Liver (tissue), 9 donors: Measurements from ENCODE around the gene ZNF213. TPM values are rescaled to one million over a fixed set of nuclear protein-coding genes. Genes with fewer than 3 reads are reported as not detected.

Source experiments
- DNase-seq: peaks from one replicate; pipeline ENCODE4 v3.0.0-alpha.2; 2017; ENCODE audit warnings: low spot score
- H3K27ac ChIP-seq, 2 donors: one replicate each; pipeline ENCODE4 v1.7.0; 2013; ENCODE audit warnings: inconsistent platforms in 2 of 2, low read length in 2 of 2, control low read depth in 1 of 2, low read depth in 1 of 2, mild to moderate bottlenecking in 1 of 2
- H3K27me3 ChIP-seq, 4 donors: one replicate each; pipeline versions ENCODE4 v1.6.1 to v1.7.0; 2013; ENCODE audit warnings: low read length in 3 of 4, inconsistent platforms in 1 of 4, mild to moderate bottlenecking in 1 of 4, moderate library complexity in 1 of 4; ENCODE audit not compliant: control insufficient read depth in 4 of 4, insufficient read depth in 4 of 4
- H3K36me3 ChIP-seq, 4 donors: one replicate each; pipeline versions ENCODE4 v1.6.1 to v1.7.0; 2013; ENCODE audit warnings: low read length in 3 of 4, mild to moderate bottlenecking in 3 of 4, low read depth in 1 of 4, moderate library complexity in 1 of 4; ENCODE audit not compliant: control insufficient read depth in 4 of 4, insufficient read depth in 3 of 4
- H3K4me1 ChIP-seq, 4 donors: one replicate each; pipeline versions ENCODE4 v1.6.1 to v1.7.0; 2013; ENCODE audit warnings: low read length in 3 of 4, mild to moderate bottlenecking in 3 of 4, moderate library complexity in 1 of 4; ENCODE audit not compliant: control insufficient read depth in 4 of 4, insufficient read depth in 4 of 4
- H3K4me3 ChIP-seq, 3 donors: one replicate each; pipeline versions ENCODE4 v1.6.1 to v1.7.0; 2013; ENCODE audit warnings: low read length in 3 of 3, control low read depth in 1 of 3, low read depth in 1 of 3, mild to moderate bottlenecking in 1 of 3
- H3K9ac ChIP-seq, 2 donors: one replicate each; pipeline ENCODE4 v1.7.0; 2013; ENCODE audit warnings: low read length in 2 of 2, mild to moderate bottlenecking in 2 of 2, moderate library complexity in 2 of 2, control low read depth in 1 of 2, low read depth in 1 of 2
- H3K9me3 ChIP-seq, 4 donors: one replicate each; pipeline versions ENCODE4 v1.6.1 to v1.7.0; 2013; ENCODE audit warnings: low read length in 3 of 4; ENCODE audit not compliant: control insufficient read depth in 4 of 4
- CTCF ChIP-seq: fragments of 150-350 bp; IDR thresholded peaks from 2 replicates; pipeline ENCODE4 v1.5.1; 2017; ENCODE audit warnings: improper control_type of control experiment, low read depth, low read length; ENCODE audit not compliant: missing input control
- FOXA1 ChIP-seq: IDR thresholded peaks from 2 replicates; pipeline ENCODE4 v1.6.1; 2016; ENCODE audit warnings: antibody characterized with exemption
- FOXA2 ChIP-seq: IDR thresholded peaks from 2 replicates; pipeline ENCODE4 v1.6.1; 2016; ENCODE audit warnings: antibody characterized with exemption
- GABPA ChIP-seq, 2 donors: IDR thresholded peaks in 1 of 2; conservative IDR thresholded peaks in 1 of 2; 2 replicates each; pipeline ENCODE4 v1.6.1; 2016; ENCODE audit warnings: antibody characterized with exemption in 2 of 2, mild to moderate bottlenecking in 1 of 2, moderate library complexity in 1 of 2
- HNF4A ChIP-seq, 2 donors: conservative IDR thresholded peaks; 2 replicates each; pipeline ENCODE4 v1.6.1; 2016; ENCODE audit warnings: antibody characterized with exemption in 2 of 2, mild to moderate bottlenecking in 2 of 2
- HNF4G ChIP-seq: IDR thresholded peaks from 2 replicates; pipeline ENCODE4 v1.6.1; 2016; ENCODE audit warnings: antibody characterized with exemption
- JUND ChIP-seq, 2 donors: IDR thresholded peaks; 2 replicates each; pipeline ENCODE4 v1.6.1; 2016; ENCODE audit warnings: antibody characterized with exemption in 2 of 2
- MAX ChIP-seq: IDR thresholded peaks from 2 replicates; pipeline ENCODE4 v1.6.1; 2016; ENCODE audit warnings: antibody characterized with exemption
- NR2F2 ChIP-seq: IDR thresholded peaks from 2 replicates; pipeline ENCODE4 v1.6.1; 2016; ENCODE audit warnings: antibody characterized with exemption
- RAD21 ChIP-seq, 2 donors: IDR thresholded peaks; 2 replicates each; pipeline ENCODE4 v1.6.1; 2016; ENCODE audit warnings: antibody characterized with exemption in 2 of 2, mild to moderate bottlenecking in 2 of 2
- REST ChIP-seq: IDR thresholded peaks from 2 replicates; pipeline ENCODE4 v1.6.1; 2016; ENCODE audit warnings: antibody characterized with exemption, mild to moderate bottlenecking
- RXRA ChIP-seq, 2 donors: IDR thresholded peaks; 2 replicates each; pipeline ENCODE4 v1.6.1; 2017 to 2018; ENCODE audit warnings: antibody characterized with exemption in 2 of 2, mild to moderate bottlenecking in 1 of 2
- SP1 ChIP-seq: IDR thresholded peaks from 2 replicates; pipeline ENCODE4 v1.6.1; 2018; ENCODE audit warnings: antibody characterized with exemption, mild to moderate bottlenecking
- YY1 ChIP-seq: IDR thresholded peaks from 2 replicates; pipeline ENCODE4 v1.6.1; 2016; ENCODE audit warnings: antibody characterized with exemption, mild to moderate bottlenecking
- ZBTB33 ChIP-seq: IDR thresholded peaks from 2 replicates; pipeline ENCODE4 v1.6.1; 2016; ENCODE audit warnings: antibody characterized with exemption
- WGBS: extraction: QIAGEN DNeasy Blood & Tissue Kit; methylation state at CpG from one replicate; pipeline ENCODE4 v1.1.7; 2013; 5-methylcytosine and 5-hydroxymethylcytosine counted together
- polyA plus RNA-seq, 2 donors: library from polyadenylated mRNA; stranded (reverse) in 1 of 2; unstranded in 1 of 2; fragments of 200-250 nt in 1 of 2; fragments of >200 nt in 1 of 2; fragmentation: Nextera tagmentation in 1 of 2; extraction: Ambion mirVana in 1 of 2; gene quantifications; one replicate each; pipeline versions ENCODE4 v1.2.1 to v1.2.3, GENCODE V29; 2013 to 2015
- total RNA-seq, 2 donors: library from RNA; depleted of rRNA; stranded (reverse); fragments of >200 nt; gene quantifications; one replicate each; pipeline ENCODE4 v1.2.3, GENCODE V29; 2014
- donor health status: healthy.
- donor health status: healthy.
- donor health status: healthy.
- donor health status: healthy.
- donor health status: healthy.

The ZNF213 gene
- total and polyA plus RNA-seq, 4 donors, result 0.56 to 4.5 (median 1.7) TPM

GRCh38 chr16:3106205-3106928, 28.5 kb upstream of the ZNF213 start:
- Histone ChIP-seq H3K4me1 (peaks cover 0 to 10% (median 4%) of the 10 kb centered on the region in 4 donors), H3K27ac (peak overlapping the region; percentile 84 to 86)
- 1% methylated on average over 74 of the region's 74 CpGs for WGBS

More at GRCh38 chr16:3106205-3106928, 28.5 kb upstream of the ZNF213 start:
- Histone ChIP-seq H3K36me3 (no peaks in the 10 kb centered on the region), H3K9me3 (no peaks in the 10 kb centered on the region), H3K9ac (peak overlapping the region; percentile 72 to 94), H3K4me3 (peak overlapping the region; percentile 63 to 88 (median 69)), H3K27me3 (no peaks in the 10 kb centered on the region)
- peak; percentile 95 for DNase-seq
- TF ChIP-seq NR2F2 (no peak), ZBTB33 (no peak), RAD21 (IDR thresholded peaks at IDR 0.05) (no peak), SP1 (peak; percentile 38), MAX (no peak), HNF4A (conservative IDR thresholded peaks at IDR 0.05) (peak in 1 of 2 donors; percentile 8), FOXA1 (no peak), GABPA (IDR thresholded peaks at IDR 0.05 in 1 of 2, conservative IDR thresholded peaks at IDR 0.05 in 1 of 2) (peak; percentile 84 to 92), YY1 (peak; percentile 23), REST (no peak), CTCF (no peak), JUND (IDR thresholded peaks at IDR 0.05) (no peak), FOXA2 (no peak), HNF4G (no peak), RXRA (IDR thresholded peaks at IDR 0.05) (no peak)
